ENCODE measurements around the gene CEP44. TPM values are rescaled to one million over a fixed set of nuclear protein-coding genes. Genes with fewer than 3 reads are reported as not detected.
"Not testable (repeated sequence)": the region's sequence is repeated elsewhere in the genome, so short reads cannot be mapped to it uniquely, and the experiment has no call there.

CEP44 gene
- total RNA-seq, 2 donors from 2014 or later = 14.2 to 15.3 TPM

DNA sequence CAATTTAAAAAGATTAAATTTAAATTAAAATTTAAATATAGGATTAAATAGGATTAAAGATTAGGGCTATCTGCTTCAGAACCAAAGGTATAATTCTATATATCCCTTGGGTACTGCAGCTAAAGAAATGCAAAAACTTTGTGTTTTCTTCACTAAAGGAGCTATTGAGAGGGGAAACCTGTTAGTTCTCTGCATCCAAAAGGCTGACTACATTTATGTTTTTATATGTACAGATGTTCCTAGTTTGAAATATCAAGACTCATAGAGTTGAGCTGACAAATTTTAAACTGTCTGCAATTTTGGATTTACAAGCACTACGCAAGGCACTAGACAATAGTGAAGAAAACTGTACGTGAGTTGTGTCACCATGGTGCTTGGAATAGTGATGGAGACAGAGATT lies 95.2 kb downstream of the CEP44 start:
- Histone ChIP-seq H3K27ac (no peak overlapping the region), H3K4me1 (no peaks in the 10 kb centered on the region), H3K36me3 (no peaks in the 10 kb centered on the region), H3K27me3 (no peaks in the 10 kb centered on the region), H3K4me3 (no peak overlapping the region), H3K9ac (ENCODE audit: low read depth in 2 of 2, low read length in 2 of 2) (no peak overlapping the region), H3K9me3 (no peaks in the 10 kb centered on the region)
- no peak for DNase-seq
- intact Hi-C loops (cut with DNase I) = no loop called here
- TF ChIP-seq, protein P1, sequence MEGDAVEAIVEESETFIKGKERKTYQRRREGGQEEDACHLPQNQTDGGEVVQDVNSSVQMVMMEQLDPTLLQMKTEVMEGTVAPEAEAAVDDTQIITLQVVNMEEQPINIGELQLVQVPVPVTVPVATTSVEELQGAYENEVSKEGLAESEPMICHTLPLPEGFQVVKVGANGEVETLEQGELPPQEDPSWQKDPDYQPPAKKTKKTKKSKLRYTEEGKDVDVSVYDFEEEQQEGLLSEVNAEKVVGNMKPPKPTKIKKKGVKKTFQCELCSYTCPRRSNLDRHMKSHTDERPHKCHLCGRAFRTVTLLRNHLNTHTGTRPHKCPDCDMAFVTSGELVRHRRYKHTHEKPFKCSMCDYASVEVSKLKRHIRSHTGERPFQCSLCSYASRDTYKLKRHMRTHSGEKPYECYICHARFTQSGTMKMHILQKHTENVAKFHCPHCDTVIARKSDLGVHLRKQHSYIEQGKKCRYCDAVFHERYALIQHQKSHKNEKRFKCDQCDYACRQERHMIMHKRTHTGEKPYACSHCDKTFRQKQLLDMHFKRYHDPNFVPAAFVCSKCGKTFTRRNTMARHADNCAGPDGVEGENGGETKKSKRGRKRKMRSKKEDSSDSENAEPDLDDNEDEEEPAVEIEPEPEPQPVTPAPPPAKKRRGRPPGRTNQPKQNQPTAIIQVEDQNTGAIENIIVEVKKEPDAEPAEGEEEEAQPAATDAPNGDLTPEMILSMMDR (IDR thresholded peaks at IDR 0.05) = no peak

DNA sequence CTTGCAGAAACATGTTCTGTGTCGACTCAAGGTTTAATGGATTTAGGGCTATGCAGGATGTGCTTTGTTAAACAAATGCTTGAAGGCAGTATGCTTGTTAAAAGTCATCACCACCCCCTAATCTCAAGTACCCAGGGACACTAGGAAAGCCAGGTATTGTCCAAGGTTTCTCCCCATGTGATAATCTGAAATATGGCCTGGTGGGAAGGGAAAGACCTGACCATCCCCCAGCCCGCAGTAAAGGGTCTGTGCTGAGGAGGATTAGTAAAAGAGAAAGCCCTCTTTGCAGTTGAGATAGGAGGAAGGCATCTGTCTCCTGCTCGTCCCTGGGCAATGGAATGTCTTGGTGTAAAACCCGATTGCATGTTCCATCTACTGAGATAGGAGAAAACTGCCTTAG lies 96.5 kb downstream of the CEP44 start:
- H3K4me1 ChIP-seq; DNase-seq; H3K9me3 ChIP-seq; intact Hi-C loops (cut with DNase I); H3K27ac ChIP-seq; H3K36me3 ChIP-seq; H3K27me3 ChIP-seq; H3K9ac ChIP-seq (ENCODE audit: low read depth in 2 of 2, low read length in 2 of 2); H3K4me3 ChIP-seq: not testable (repeated sequence)

DNA sequence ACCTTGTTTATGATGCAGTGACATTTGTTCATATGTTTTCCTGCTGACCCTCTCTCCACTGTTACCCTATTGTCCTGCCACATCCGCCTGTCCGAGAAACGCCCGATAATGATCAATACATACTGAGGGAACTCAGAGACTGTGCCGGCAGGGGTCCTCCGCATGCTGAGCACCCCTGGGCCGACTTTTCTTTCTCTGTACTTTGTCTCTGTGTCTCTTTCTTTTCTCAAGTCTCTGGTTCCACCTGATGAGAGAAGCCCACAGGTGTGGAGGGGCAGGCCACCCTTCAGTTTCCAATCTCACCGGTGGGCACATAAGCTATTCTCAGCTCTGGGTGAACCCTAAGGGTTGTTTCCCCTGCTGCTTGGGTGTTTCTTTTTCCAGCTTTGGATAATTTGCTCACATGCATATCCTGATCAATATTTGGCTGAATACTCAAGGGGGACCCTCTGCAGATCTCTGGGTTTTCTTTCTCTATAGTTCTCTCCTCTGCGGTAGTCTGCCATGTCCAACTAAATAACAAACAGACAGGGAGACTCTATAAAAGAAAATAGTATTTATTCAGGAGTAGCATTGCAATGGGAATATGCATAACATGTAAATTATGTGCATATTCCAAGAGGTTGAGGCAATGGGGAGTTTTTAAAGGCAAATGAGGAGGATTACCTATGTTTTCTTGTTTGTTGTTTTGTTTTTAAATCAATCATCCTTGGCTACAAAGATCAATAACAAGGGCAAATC lies 97.2 kb downstream of the CEP44 start:
- Histone ChIP-seq H3K36me3 (no peaks in the 10 kb centered on the region), H3K9ac (ENCODE audit: low read depth in 2 of 2, low read length in 2 of 2) (no peak overlapping the region), H3K4me1 (no peaks in the 10 kb centered on the region), H3K4me3 (no peak overlapping the region), H3K9me3 (no peaks in the 10 kb centered on the region), H3K27ac (no peak overlapping the region), H3K27me3 (no peaks in the 10 kb centered on the region)
- intact Hi-C loops (cut with DNase I) = no loop called here
- DNase-seq = no peak
- TF ChIP-seq, protein P1 (IDR thresholded peaks at IDR 0.05) = no peak

DNA sequence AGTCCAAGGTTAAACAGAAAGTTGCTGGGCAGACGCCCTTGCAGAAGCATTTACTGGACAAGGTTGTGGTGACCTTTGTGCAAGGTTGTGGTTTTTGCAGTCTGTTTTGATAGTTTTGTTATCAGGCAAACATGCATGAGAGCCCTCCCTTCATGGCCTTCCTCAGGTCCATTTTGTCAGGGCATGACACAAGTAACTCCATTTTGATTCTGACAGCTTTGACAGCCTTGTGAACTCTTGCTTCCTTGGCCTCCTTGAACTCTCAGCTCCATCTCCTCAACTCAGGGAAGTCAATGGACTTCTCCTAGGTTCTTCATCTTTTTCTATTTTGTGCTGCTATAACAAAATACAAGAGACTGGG lies 97.7 kb downstream of the CEP44 start:
- no peaks in the 10 kb centered on the region for H3K4me1 ChIP-seq
- no peak for DNase-seq
- H3K27ac ChIP-seq = no peak overlapping the region
- intact Hi-C loops (cut with DNase I) = no loop called here
- TF ChIP-seq, protein P1 (IDR thresholded peaks at IDR 0.05) = no peak
- no peaks in the 10 kb centered on the region for H3K36me3 ChIP-seq
- H3K4me3 ChIP-seq = no peak overlapping the region
- H3K27me3 ChIP-seq = no peaks in the 10 kb centered on the region
- H3K9ac ChIP-seq (ENCODE audit: low read depth in 2 of 2, low read length in 2 of 2) = no peak overlapping the region
- no peaks in the 10 kb centered on the region for H3K9me3 ChIP-seq

Other genes starting within 250 kb of the CEP44 start
- gene FBXO8, start 244 bp upstream of the CEP44 start, total RNA-seq = 10 to 100 TPM; 22.2 to 35.1 TPM
- 100 to 1,000 TPM in 1 of 2 donors, 10 to 100 TPM in 1; 62.3 to 159 TPM for gene HPGD, start 238.6 kb downstream of the CEP44 start, total RNA-seq

Measured in colonic mucosa (tissue), 4 donors.